GM19023 (cell line): Measurements from ENCODE around the gene YARS1.
A peak's percentile ranks its signal among the peaks of the same experiment; 100 is the strongest.
"Not testable (repeated sequence)": the region's sequence is repeated elsewhere in the genome, so short reads cannot be mapped to it uniquely, and the experiment has no call there.

Experiments used
- ATAC-seq: cut with Tn5 transposase; IDR thresholded peaks from one replicate; pipeline ENCODE4 v1.9.1; 2021; ENCODE audit warnings: mild to moderate bottlenecking, moderate library complexity; ENCODE audit not compliant: unreplicated experiment

The YARS1 gene

GRCh38 chr1:32817815-32818786 is 943 bp upstream of the YARS1 start:
- peak; percentile 13 for ATAC-seq

- peak; percentile 11 for ATAC-seq
Measured at GRCh38 chr1:32816676-32817158, 441 bp downstream of the YARS1 start.

- ATAC-seq, result no peak
Measured at GRCh38 chr1:32813941-32814739, 3.0 kb downstream of the YARS1 start.

- no peak for ATAC-seq
Measured at GRCh38 chr1:32811917-32812316, 5.2 kb downstream of the YARS1 start.

GRCh38 chr1:32811265-32811664 is 5.9 kb downstream of the YARS1 start:
- no peak for ATAC-seq

- no peak for ATAC-seq
Measured at GRCh38 chr1:32810358-32810757, 6.8 kb downstream of the YARS1 start.

- ATAC-seq, result no peak
Measured at GRCh38 chr1:32808580-32808979, 8.6 kb downstream of the YARS1 start.

GRCh38 chr1:32806910-32807523 is 10.1 kb downstream of the YARS1 start:
- no peak for ATAC-seq

GRCh38 chr1:32806290-32806689 is 10.9 kb downstream of the YARS1 start:
- no peak for ATAC-seq

- not testable (repeated sequence) for ATAC-seq
Measured at GRCh38 chr1:32804460-32804859, 12.7 kb downstream of the YARS1 start.

- no peak for ATAC-seq
Measured at GRCh38 chr1:32801096-32801715, 16.0 kb downstream of the YARS1 start.

GRCh38 chr1:32798679-32799416 is 18.3 kb downstream of the YARS1 start:
- no peak for ATAC-seq

GRCh38 chr1:32798191-32798590 is 19.0 kb downstream of the YARS1 start:
- ATAC-seq, result no peak

- ATAC-seq, result no peak
Measured at GRCh38 chr1:32797456-32797855, 19.7 kb downstream of the YARS1 start.

- not testable (repeated sequence) for ATAC-seq
Measured at GRCh38 chr1:32795763-32796162, 21.4 kb downstream of the YARS1 start.

- no peak for ATAC-seq
Measured at GRCh38 chr1:32791881-32792280, 25.3 kb downstream of the YARS1 start.

- not testable (repeated sequence) for ATAC-seq
Measured at GRCh38 chr1:32789356-32789755, 27.8 kb downstream of the YARS1 start.

GRCh38 chr1:32786856-32787255 is 30.3 kb downstream of the YARS1 start:
- ATAC-seq, result no peak

- no peak for ATAC-seq
Measured at GRCh38 chr1:32784817-32785216, 32.3 kb downstream of the YARS1 start.

GRCh38 chr1:32783851-32784250 is 33.3 kb downstream of the YARS1 start:
- no peak for ATAC-seq
